HepG2 (cell line): ENCODE results near the gene RAC2. TPM values are rescaled to one million over a fixed set of nuclear protein-coding genes. Genes with fewer than 3 reads are reported as not detected.

Source experiments
- HNRNPLL ChIP-seq: fragments of 200-400 bp; formaldehyde crosslinking; IDR thresholded peaks from 2 replicates; pipeline ENCODE4 v1.6.1; 2017; ENCODE audit warnings: mild to moderate bottlenecking, low read depth, low read length; ENCODE audit not compliant: poor library complexity, severe bottlenecking
- MAZ ChIP-seq, 2 experiments: sonication (generic) in 1 of 2; formaldehyde crosslinking in 1 of 2; IDR thresholded peaks; 2 replicates each; pipeline versions ENCODE4 v1.5.0 to v1.6.1; 2012 to 2020; ENCODE audit warnings: low read depth in 2 of 2, mild to moderate bottlenecking in 2 of 2, borderline replicate concordance in 1 of 2, improper control_type of control experiment in 1 of 2, low read length in 1 of 2, missing genetic modification reagents in 1 of 2, moderate library complexity in 1 of 2
- RFX3 ChIP-seq: IDR thresholded peaks from 2 replicates; pipeline ENCODE4 v1.6.1; 2016; ENCODE audit warnings: missing biosample characterization, missing genetic modification reagents
- RXRA ChIP-seq: sonication (generic); formaldehyde crosslinking; IDR thresholded peaks from 2 replicates; pipeline ENCODE4 v1.5.1; 2020; ENCODE audit warnings: missing genetic modification reagents
- STAG1 ChIP-seq: sonication (generic); formaldehyde crosslinking; IDR thresholded peaks from 2 replicates; pipeline ENCODE4 v1.4.0; 2020; ENCODE audit warnings: missing genetic modification reagents
- TP53 ChIP-seq: sonication (generic); formaldehyde crosslinking; conservative IDR thresholded peaks from 2 replicates; pipeline ENCODE4 v1.4.0; 2020; ENCODE audit warnings: missing genetic modification reagents
- ZIK1 ChIP-seq: sonication (generic); formaldehyde crosslinking; IDR thresholded peaks from 2 replicates; pipeline ENCODE4 v1.5.0; 2020; ENCODE audit warnings: mild to moderate bottlenecking, low read depth, missing genetic modification reagents, borderline replicate concordance
- ZNF326 ChIP-seq: sonication (generic); formaldehyde crosslinking; IDR thresholded peaks from 2 replicates; pipeline ENCODE4 v1.4.0; 2020; ENCODE audit warnings: missing genetic modification reagents, borderline replicate concordance
- ZNF335 ChIP-seq: sonication (generic); formaldehyde crosslinking; IDR thresholded peaks from 2 replicates; pipeline ENCODE4 v1.4.0; 2020; ENCODE audit warnings: missing genetic modification reagents
- ZNF678 ChIP-seq: sonication (generic); formaldehyde crosslinking; IDR thresholded peaks from 2 replicates; pipeline ENCODE4 v1.4.0; 2020; ENCODE audit warnings: mild to moderate bottlenecking, missing genetic modification reagents
- ZNF713 ChIP-seq: sonication (generic); formaldehyde crosslinking; IDR thresholded peaks from 2 replicates; pipeline ENCODE4 v1.4.0; 2020; ENCODE audit warnings: mild to moderate bottlenecking, missing genetic modification reagents
- ZNF747 ChIP-seq: sonication (generic); formaldehyde crosslinking; IDR thresholded peaks from 2 replicates; pipeline ENCODE4 v1.8.1; 2023; ENCODE audit warnings: missing genetic modification reagents, mild to moderate bottlenecking, borderline replicate concordance
- polyA plus RNA-seq, 8 experiments: library from polyadenylated mRNA; depleted of rRNA in 3 of 8; stranded (reverse) in 7 of 8; unstranded in 1 of 8; fragments of >200 nt; fragmentation: Illumina TruSeq in 4 of 8; extraction: Trizol in 4 of 8; gene quantifications; 2 replicates each; pipeline versions ENCODE4 v1.2.1 to v1.2.3, GENCODE V29; 2011 to 2016; ENCODE audit warnings: low read depth in 4 of 8, missing spikeins in 1 of 8, mixed read lengths in 1 of 8; ENCODE audit not compliant: insufficient read depth in 1 of 8
- total RNA-seq, 5 experiments: library from RNA; depleted of rRNA; stranded (reverse); fragments of >200 nt; fragmentation: Illumina TruSeq; extraction: Trizol; gene quantifications; 2 replicates each; pipeline ENCODE4 v1.2.3, GENCODE V29; 2016; ENCODE audit warnings: low read depth in 1 of 5
- TF ChIP-seq, protein P1 (sequence below): sonication (generic); formaldehyde crosslinking; IDR thresholded peaks from 2 replicates; pipeline ENCODE4 v1.8.1; 2022; ENCODE audit warnings: low read depth, mild to moderate bottlenecking, missing genetic modification reagents
- TF ChIP-seq, protein P2 (sequence below): sonication (generic); formaldehyde crosslinking; IDR thresholded peaks from 2 replicates; pipeline ENCODE4 v1.5.1; 2020; ENCODE audit warnings: mild to moderate bottlenecking, missing genetic modification reagents, moderate library complexity
- TF ChIP-seq, protein P3 (sequence below): sonication (generic); formaldehyde crosslinking; IDR thresholded peaks from 2 replicates; pipeline ENCODE4 v1.4.0; 2020; ENCODE audit warnings: missing genetic modification reagents
- TF ChIP-seq, protein P4 (sequence below): sonication (generic); formaldehyde crosslinking; IDR thresholded peaks from 2 replicates; pipeline ENCODE4 v1.8.1; 2023; ENCODE audit warnings: mild to moderate bottlenecking, moderate library complexity, missing genetic modification reagents
- TF ChIP-seq, protein P5 (sequence below): sonication (generic); formaldehyde crosslinking; IDR thresholded peaks from 2 replicates; pipeline ENCODE4 v1.4.0; 2020; ENCODE audit warnings: missing genetic modification reagents

The RAC2 gene
- total and polyA plus RNA-seq, 2 of the 13 experiments (the other 11 are each of a cell fraction or from before 2014, with no cell fraction given) = 0.73 TPM; not detected in 1

DNA sequence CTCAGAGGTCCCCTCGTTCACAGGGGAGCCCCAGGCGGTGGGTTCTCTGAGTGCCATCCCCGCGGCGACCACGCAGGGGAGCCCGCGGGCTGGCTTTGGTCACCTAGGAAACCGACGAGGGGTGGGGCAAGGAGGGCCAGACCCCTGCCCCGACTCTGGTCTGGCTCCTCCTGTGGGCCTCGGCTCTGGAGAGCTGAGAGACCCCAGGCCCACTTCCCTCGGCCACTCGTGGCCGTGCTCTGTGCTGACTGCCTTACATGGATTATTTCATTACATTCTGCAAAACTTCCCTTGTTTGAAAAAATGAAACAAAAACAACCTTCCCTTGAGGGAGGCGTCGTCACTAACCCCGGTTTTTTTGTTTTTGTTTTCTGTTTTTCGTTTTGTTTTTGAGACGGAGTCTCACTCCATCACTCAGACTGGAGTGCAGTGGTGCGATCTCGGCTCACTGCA is 23.1 kb upstream of the RAC2 start (continued):
- TF ChIP-seq, protein P1, sequence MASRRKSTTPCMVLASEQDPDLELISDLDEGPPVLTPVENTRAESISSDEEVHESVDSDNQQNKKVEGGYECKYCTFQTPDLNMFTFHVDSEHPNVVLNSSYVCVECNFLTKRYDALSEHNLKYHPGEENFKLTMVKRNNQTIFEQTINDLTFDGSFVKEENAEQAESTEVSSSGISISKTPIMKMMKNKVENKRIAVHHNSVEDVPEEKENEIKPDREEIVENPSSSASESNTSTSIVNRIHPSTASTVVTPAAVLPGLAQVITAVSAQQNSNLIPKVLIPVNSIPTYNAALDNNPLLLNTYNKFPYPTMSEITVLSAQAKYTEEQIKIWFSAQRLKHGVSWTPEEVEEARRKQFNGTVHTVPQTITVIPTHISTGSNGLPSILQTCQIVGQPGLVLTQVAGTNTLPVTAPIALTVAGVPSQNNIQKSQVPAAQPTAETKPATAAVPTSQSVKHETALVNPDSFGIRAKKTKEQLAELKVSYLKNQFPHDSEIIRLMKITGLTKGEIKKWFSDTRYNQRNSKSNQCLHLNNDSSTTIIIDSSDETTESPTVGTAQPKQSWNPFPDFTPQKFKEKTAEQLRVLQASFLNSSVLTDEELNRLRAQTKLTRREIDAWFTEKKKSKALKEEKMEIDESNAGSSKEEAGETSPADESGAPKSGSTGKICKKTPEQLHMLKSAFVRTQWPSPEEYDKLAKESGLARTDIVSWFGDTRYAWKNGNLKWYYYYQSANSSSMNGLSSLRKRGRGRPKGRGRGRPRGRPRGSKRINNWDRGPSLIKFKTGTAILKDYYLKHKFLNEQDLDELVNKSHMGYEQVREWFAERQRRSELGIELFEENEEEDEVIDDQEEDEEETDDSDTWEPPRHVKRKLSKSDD (CRISPR knock-in tag) = no peak
- TF ChIP-seq MAZ (IDR thresholded peaks at IDR 0.05; ENCODE audit: borderline replicate concordance, low read depth, low read length) (0 out of 2 replicates have a peak, but pooled peaks have one; percentile 35), MAZ (CRISPR knock-in tag; IDR thresholded peaks at IDR 0.05; ENCODE audit: low read depth) (no peak), ZNF678 (no peak), ZNF713 (CRISPR knock-in tag) (no peak), ZIK1 (CRISPR knock-in tag) (no peak), ZNF335 (CRISPR knock-in tag) (no peak), TP53 (CRISPR knock-in tag) (no peak), RFX3 (CRISPR knock-in tag) (peak; percentile 61), STAG1 (CRISPR knock-in tag) (peak; percentile 66), ZNF326 (CRISPR knock-in tag) (no peak), RXRA (CRISPR knock-in tag) (no peak), ZNF747 (CRISPR knock-in tag) (no peak), HNRNPLL (peak; percentile 29)
- TF ChIP-seq, protein P2, sequence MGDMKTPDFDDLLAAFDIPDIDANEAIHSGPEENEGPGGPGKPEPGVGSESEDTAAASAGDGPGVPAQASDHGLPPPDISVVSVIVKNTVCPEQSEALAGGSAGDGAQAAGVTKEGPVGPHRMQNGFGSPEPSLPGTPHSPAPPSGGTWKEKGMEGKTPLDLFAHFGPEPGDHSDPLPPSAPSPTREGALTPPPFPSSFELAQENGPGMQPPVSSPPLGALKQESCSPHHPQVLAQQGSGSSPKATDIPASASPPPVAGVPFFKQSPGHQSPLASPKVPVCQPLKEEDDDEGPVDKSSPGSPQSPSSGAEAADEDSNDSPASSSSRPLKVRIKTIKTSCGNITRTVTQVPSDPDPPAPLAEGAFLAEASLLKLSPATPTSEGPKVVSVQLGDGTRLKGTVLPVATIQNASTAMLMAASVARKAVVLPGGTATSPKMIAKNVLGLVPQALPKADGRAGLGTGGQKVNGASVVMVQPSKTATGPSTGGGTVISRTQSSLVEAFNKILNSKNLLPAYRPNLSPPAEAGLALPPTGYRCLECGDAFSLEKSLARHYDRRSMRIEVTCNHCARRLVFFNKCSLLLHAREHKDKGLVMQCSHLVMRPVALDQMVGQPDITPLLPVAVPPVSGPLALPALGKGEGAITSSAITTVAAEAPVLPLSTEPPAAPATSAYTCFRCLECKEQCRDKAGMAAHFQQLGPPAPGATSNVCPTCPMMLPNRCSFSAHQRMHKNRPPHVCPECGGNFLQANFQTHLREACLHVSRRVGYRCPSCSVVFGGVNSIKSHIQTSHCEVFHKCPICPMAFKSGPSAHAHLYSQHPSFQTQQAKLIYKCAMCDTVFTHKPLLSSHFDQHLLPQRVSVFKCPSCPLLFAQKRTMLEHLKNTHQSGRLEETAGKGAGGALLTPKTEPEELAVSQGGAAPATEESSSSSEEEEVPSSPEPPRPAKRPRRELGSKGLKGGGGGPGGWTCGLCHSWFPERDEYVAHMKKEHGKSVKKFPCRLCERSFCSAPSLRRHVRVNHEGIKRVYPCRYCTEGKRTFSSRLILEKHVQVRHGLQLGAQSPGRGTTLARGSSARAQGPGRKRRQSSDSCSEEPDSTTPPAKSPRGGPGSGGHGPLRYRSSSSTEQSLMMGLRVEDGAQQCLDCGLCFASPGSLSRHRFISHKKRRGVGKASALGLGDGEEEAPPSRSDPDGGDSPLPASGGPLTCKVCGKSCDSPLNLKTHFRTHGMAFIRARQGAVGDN (CRISPR knock-in tag) = peak; percentile 30; the same call in 1 of the 2 replicates
- TF ChIP-seq, protein P3, sequence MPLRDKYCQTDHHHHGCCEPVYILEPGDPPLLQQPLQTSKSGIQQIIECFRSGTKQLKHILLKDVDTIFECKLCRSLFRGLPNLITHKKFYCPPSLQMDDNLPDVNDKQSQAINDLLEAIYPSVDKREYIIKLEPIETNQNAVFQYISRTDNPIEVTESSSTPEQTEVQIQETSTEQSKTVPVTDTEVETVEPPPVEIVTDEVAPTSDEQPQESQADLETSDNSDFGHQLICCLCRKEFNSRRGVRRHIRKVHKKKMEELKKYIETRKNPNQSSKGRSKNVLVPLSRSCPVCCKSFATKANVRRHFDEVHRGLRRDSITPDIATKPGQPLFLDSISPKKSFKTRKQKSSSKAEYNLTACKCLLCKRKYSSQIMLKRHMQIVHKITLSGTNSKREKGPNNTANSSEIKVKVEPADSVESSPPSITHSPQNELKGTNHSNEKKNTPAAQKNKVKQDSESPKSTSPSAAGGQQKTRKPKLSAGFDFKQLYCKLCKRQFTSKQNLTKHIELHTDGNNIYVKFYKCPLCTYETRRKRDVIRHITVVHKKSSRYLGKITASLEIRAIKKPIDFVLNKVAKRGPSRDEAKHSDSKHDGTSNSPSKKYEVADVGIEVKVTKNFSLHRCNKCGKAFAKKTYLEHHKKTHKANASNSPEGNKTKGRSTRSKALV (CRISPR knock-in tag) = no peak
- TF ChIP-seq, protein P4, sequence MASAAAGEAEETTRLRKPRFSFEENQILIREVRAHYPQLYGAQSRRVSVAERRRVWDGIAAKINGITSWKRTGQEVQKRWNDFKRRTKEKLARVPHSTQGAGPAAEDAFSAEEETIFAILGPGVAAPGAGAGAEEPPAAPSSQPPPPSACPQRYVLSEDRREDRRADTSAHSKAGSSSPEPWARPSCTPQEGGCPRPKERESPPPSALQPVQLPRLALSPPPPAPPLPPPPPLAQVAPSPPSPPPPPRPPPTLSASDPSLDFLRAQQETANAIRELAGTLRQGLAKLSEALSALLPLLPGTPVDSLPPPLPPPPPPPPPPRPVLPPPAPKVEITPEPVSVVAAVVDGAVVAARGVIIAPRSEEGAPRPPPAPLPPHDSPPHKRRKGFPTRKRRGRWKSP (CRISPR knock-in tag) = no peak
- TF ChIP-seq, protein P5, sequence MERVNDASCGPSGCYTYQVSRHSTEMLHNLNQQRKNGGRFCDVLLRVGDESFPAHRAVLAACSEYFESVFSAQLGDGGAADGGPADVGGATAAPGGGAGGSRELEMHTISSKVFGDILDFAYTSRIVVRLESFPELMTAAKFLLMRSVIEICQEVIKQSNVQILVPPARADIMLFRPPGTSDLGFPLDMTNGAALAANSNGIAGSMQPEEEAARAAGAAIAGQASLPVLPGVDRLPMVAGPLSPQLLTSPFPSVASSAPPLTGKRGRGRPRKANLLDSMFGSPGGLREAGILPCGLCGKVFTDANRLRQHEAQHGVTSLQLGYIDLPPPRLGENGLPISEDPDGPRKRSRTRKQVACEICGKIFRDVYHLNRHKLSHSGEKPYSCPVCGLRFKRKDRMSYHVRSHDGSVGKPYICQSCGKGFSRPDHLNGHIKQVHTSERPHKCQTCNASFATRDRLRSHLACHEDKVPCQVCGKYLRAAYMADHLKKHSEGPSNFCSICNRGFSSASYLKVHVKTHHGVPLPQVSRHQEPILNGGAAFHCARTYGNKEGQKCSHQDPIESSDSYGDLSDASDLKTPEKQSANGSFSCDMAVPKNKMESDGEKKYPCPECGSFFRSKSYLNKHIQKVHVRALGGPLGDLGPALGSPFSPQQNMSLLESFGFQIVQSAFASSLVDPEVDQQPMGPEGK = peak; percentile 31; the same call in 1 of the 2 replicates
